GM23338 (cell line): Measurements from ENCODE around the gene RIT2. TPM values are rescaled to one million over a fixed set of nuclear protein-coding genes. Genes with fewer than 3 reads are reported as not detected.

Experiments
- ATAC-seq: fragments of 200-7000 bp; cut with Tn5 transposase; 3 replicates; pipeline ENCODE4 v1.9.1; 2020
- DNase-seq: peaks from one replicate; pipeline ENCODE4 v3.0.0-alpha.2; 2015; ENCODE audit warnings: low spot score
- H2AFZ ChIP-seq: fragments of 200-600 bp; sonication (generic); 2 replicates; pipeline ENCODE4 v1.8.0; 2016; ENCODE audit warnings: antibody characterized with exemption, mild to moderate bottlenecking, moderate library complexity
- H3F3A ChIP-seq: fragments of 200-600 bp; sonication (generic); replicated peaks from 2 replicates; pipeline ENCODE4 v1.8.0; 2017; ENCODE audit warnings: antibody characterized with exemption, mixed run types, low read depth
- H3K27ac ChIP-seq: fragments of 200-600 bp; sonication (generic); 2 replicates; pipeline ENCODE4 v1.6.1; 2016; ENCODE audit warnings: low read depth
- H3K27me3 ChIP-seq: fragments of 200-600 bp; sonication (generic); 2 replicates; pipeline ENCODE4 v1.8.0; 2016; ENCODE audit warnings: mild to moderate bottlenecking, mixed run types, moderate library complexity; ENCODE audit not compliant: insufficient read depth
- H3K36me3 ChIP-seq: fragments of 200-600 bp; sonication (generic); 2 replicates; pipeline ENCODE4 v1.8.0; 2016; ENCODE audit warnings: mild to moderate bottlenecking; ENCODE audit not compliant: insufficient read depth
- H3K4me1 ChIP-seq: fragments of 200-600 bp; sonication (generic); 2 replicates; pipeline ENCODE4 v1.8.0; 2016; ENCODE audit warnings: mild to moderate bottlenecking, moderate library complexity; ENCODE audit not compliant: insufficient read depth
- H3K4me2 ChIP-seq: fragments of 200-600 bp; sonication (generic); 2 replicates; pipeline ENCODE4 v1.7.1; 2017; ENCODE audit warnings: mixed run types
- H3K4me3 ChIP-seq: fragments of 200-600 bp; sonication (generic); 2 replicates; pipeline ENCODE4 v1.6.1; 2016; ENCODE audit warnings: mixed run types
- H3K79me2 ChIP-seq: fragments of 200-600 bp; sonication (generic); replicated peaks from 2 replicates; pipeline ENCODE4 v1.8.0; 2017; ENCODE audit warnings: mild to moderate bottlenecking; ENCODE audit not compliant: insufficient read depth
- H3K9me2 ChIP-seq: fragments of 200-600 bp; sonication (generic); 2 replicates; pipeline ENCODE4 v1.8.0; 2017; ENCODE audit not compliant: insufficient read depth
- H4K20me1 ChIP-seq: fragments of 200-600 bp; sonication (generic); replicated peaks from 2 replicates; pipeline ENCODE4 v1.8.0; 2017; ENCODE audit warnings: mild to moderate bottlenecking; ENCODE audit not compliant: insufficient read depth
- H3K27ac Mint-ChIP-seq: 2 replicates; pipeline ENCODE4 v1.8.0; 2020; ENCODE audit warnings: inconsistent platforms, mild to moderate bottlenecking, moderate library complexity, mixed read lengths
- H3K27me3 Mint-ChIP-seq: 3 replicates; pipeline ENCODE4 v1.8.0; 2022; ENCODE audit warnings: low read depth, mild to moderate bottlenecking, moderate library complexity, mixed read lengths, inconsistent platforms; ENCODE audit not compliant: insufficient read depth, poor library complexity
- H3K36me3 Mint-ChIP-seq: 3 replicates; pipeline ENCODE4 v1.8.0; 2021; ENCODE audit warnings: low read depth, mild to moderate bottlenecking, inconsistent platforms, moderate library complexity, mixed read lengths
- H3K4me1 Mint-ChIP-seq: 3 replicates; pipeline ENCODE4 v1.8.0; 2020; ENCODE audit warnings: mild to moderate bottlenecking, inconsistent platforms, mixed read lengths
- H3K4me3 Mint-ChIP-seq: 3 replicates; pipeline ENCODE4 v1.8.0; 2021; ENCODE audit warnings: moderate library complexity, mild to moderate bottlenecking, inconsistent platforms, mixed read lengths
- H3K9me3 Mint-ChIP-seq: 3 replicates; pipeline ENCODE4 v1.8.0; 2020; ENCODE audit warnings: moderate library complexity, mild to moderate bottlenecking, inconsistent platforms, mixed read lengths
- CREB1 ChIP-seq: fragments of 250-450 bp; sonication (Bioruptor Pico); IDR thresholded peaks from 2 replicates; pipeline ENCODE4 v1.5.0; 2020; ENCODE audit warnings: low read depth, mild to moderate bottlenecking, moderate library complexity
- ETS1 ChIP-seq: IDR thresholded peaks from 2 replicates; pipeline ENCODE4 v1.6.1; 2016; ENCODE audit warnings: antibody characterized with exemption
- EZH2 ChIP-seq: fragments of 200-600 bp; sonication (generic); IDR thresholded peaks from one replicate; pipeline ENCODE4 v1.8.0; 2017; ENCODE audit warnings: antibody characterized with exemption, mild to moderate bottlenecking, low read depth; ENCODE audit not compliant: unreplicated experiment
- EZH2phosphoT487 ChIP-seq: fragments of 200-600 bp; sonication (generic); IDR thresholded peaks from one replicate; pipeline ENCODE4 v1.8.1; 2018; ENCODE audit warnings: antibody characterized with exemption; ENCODE audit not compliant: unreplicated experiment
- JUNB ChIP-seq: IDR thresholded peaks from one replicate; pipeline ENCODE4 v1.6.1; 2016; ENCODE audit warnings: antibody characterized with exemption; ENCODE audit not compliant: unreplicated experiment
- NANOG ChIP-seq: IDR thresholded peaks from 2 replicates; pipeline ENCODE4 v1.6.1; 2016; ENCODE audit warnings: antibody characterized with exemption, borderline replicate concordance
- POLR2AphosphoS5 ChIP-seq: IDR thresholded peaks from 2 replicates; pipeline ENCODE4 v1.6.1; 2016; ENCODE audit warnings: antibody characterized with exemption, low read depth
- STAT1 ChIP-seq: IDR thresholded peaks from one replicate; pipeline ENCODE4 v1.6.1; 2016; ENCODE audit warnings: antibody characterized with exemption; ENCODE audit not compliant: unreplicated experiment
- ZNF114 ChIP-seq: fragments of 250-450 bp; sonication (Bioruptor Pico); IDR thresholded peaks from 2 replicates; pipeline ENCODE4 v1.5.0; 2020; ENCODE audit warnings: mild to moderate bottlenecking, moderate library complexity
- ZNF331 ChIP-seq: fragments of 250-450 bp; sonication (Bioruptor Pico); IDR thresholded peaks from 2 replicates; pipeline ENCODE4 v1.5.0; 2020; ENCODE audit warnings: low read depth, mild to moderate bottlenecking, moderate library complexity
- ZNF462 ChIP-seq: fragments of 250-450 bp; sonication (Bioruptor Pico); IDR thresholded peaks from 2 replicates; pipeline ENCODE4 v1.5.0; 2020; ENCODE audit warnings: mild to moderate bottlenecking, moderate library complexity
- polyA plus RNA-seq: library from polyadenylated mRNA; unstranded; fragments of >200 nt; fragmentation: Nextera tagmentation; extraction: Ambion mirVana; gene quantifications from 2 replicates; pipeline ENCODE4 v1.2.1, GENCODE V29; 2016
- total RNA-seq: library from RNA; depleted of rRNA; stranded (reverse); fragments of >200 nt; shearing (Covaris generic); gene quantifications from 2 replicates; pipeline ENCODE4 v1.2.3, GENCODE V29; 2014
- TF ChIP-seq, protein P1 (sequence below), 2 experiments: fragments of 200-600 bp in 1 of 2; sonication (generic) in 1 of 2; conservative IDR thresholded peaks; 2 replicates each; pipeline versions ENCODE4 v1.5.1 to v1.6.1; 2016 to 2017; ENCODE audit warnings: antibody characterized with exemption in 2 of 2, low read depth in 2 of 2, mild to moderate bottlenecking in 2 of 2, moderate library complexity in 1 of 2
- TF ChIP-seq, protein P2 (sequence below): IDR thresholded peaks from one replicate; pipeline ENCODE4 v1.6.1; 2018; ENCODE audit warnings: antibody characterized with exemption; ENCODE audit not compliant: unreplicated experiment

Gene RIT2
- total and polyA plus RNA-seq, 2 experiments from 2014 or later = 1.9 to 8.8 TPM

- H3K27me3 ChIP-seq = no peaks in the 10 kb centered on the region
- Mint-ChIP-seq H3K4me1 (no peaks in the 10 kb centered on the region), H3K27me3 (no peaks in the 10 kb centered on the region), H3K9me3 (no peaks in the 10 kb centered on the region), H3K36me3 (no peaks in the 10 kb centered on the region), H3K4me3 (no peak overlapping the region), H3K27ac (no peak overlapping the region)
- H3K36me3 ChIP-seq = no peaks in the 10 kb centered on the region
- ATAC-seq = no peak
- H3K27ac ChIP-seq = no peak overlapping the region
- no peak for DNase-seq
- no peaks in the 10 kb centered on the region for H3K79me2 ChIP-seq
- no peaks in the 10 kb centered on the region for H3K9me2 ChIP-seq
- H3F3A ChIP-seq = no peaks in the 10 kb centered on the region
- no peak overlapping the region for H2AFZ ChIP-seq
- H3K4me2 ChIP-seq = no peak overlapping the region
- TF ChIP-seq, protein P1, sequence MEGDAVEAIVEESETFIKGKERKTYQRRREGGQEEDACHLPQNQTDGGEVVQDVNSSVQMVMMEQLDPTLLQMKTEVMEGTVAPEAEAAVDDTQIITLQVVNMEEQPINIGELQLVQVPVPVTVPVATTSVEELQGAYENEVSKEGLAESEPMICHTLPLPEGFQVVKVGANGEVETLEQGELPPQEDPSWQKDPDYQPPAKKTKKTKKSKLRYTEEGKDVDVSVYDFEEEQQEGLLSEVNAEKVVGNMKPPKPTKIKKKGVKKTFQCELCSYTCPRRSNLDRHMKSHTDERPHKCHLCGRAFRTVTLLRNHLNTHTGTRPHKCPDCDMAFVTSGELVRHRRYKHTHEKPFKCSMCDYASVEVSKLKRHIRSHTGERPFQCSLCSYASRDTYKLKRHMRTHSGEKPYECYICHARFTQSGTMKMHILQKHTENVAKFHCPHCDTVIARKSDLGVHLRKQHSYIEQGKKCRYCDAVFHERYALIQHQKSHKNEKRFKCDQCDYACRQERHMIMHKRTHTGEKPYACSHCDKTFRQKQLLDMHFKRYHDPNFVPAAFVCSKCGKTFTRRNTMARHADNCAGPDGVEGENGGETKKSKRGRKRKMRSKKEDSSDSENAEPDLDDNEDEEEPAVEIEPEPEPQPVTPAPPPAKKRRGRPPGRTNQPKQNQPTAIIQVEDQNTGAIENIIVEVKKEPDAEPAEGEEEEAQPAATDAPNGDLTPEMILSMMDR (conservative IDR thresholded peaks at IDR 0.05; ENCODE audit: low read depth in 2 of 2) = no peak
- TF ChIP-seq ZNF462 (CRISPR knock-in tag) (no peak), ZNF331 (CRISPR knock-in tag) (no peak), POLR2AphosphoS5 (no peak), CREB1 (CRISPR knock-in tag) (no peak), EZH2phosphoT487 (no peak), ZNF114 (CRISPR knock-in tag) (no peak), NANOG (no peak), ETS1 (no peak), EZH2 (no peak), JUNB (no peak), STAT1 (no peak)
- TF ChIP-seq, protein P2, sequence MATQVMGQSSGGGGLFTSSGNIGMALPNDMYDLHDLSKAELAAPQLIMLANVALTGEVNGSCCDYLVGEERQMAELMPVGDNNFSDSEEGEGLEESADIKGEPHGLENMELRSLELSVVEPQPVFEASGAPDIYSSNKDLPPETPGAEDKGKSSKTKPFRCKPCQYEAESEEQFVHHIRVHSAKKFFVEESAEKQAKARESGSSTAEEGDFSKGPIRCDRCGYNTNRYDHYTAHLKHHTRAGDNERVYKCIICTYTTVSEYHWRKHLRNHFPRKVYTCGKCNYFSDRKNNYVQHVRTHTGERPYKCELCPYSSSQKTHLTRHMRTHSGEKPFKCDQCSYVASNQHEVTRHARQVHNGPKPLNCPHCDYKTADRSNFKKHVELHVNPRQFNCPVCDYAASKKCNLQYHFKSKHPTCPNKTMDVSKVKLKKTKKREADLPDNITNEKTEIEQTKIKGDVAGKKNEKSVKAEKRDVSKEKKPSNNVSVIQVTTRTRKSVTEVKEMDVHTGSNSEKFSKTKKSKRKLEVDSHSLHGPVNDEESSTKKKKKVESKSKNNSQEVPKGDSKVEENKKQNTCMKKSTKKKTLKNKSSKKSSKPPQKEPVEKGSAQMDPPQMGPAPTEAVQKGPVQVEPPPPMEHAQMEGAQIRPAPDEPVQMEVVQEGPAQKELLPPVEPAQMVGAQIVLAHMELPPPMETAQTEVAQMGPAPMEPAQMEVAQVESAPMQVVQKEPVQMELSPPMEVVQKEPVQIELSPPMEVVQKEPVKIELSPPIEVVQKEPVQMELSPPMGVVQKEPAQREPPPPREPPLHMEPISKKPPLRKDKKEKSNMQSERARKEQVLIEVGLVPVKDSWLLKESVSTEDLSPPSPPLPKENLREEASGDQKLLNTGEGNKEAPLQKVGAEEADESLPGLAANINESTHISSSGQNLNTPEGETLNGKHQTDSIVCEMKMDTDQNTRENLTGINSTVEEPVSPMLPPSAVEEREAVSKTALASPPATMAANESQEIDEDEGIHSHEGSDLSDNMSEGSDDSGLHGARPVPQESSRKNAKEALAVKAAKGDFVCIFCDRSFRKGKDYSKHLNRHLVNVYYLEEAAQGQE = no peak
- H3K4me1 ChIP-seq = no peaks in the 10 kb centered on the region
- no peaks in the 10 kb centered on the region for H4K20me1 ChIP-seq
- H3K4me3 ChIP-seq = no peak overlapping the region
Observed at GRCh38 chr18:43022874-43023273, 92.6 kb downstream of the RIT2 start.
